NCI-H1048 (cell line): ENCODE data around the gene NUTM2B.
"Not testable (repeated sequence)": the region's sequence is repeated elsewhere in the genome, so short reads cannot be mapped to it uniquely, and the experiment has no call there.

Experiments
- DNase-seq: peaks from one replicate; lab custom pipeline; 2025; lab: John Stamatoyannopoulos, UW

The NUTM2B gene

GRCh38 chr10:79702927-79703326 is at the start of gene NUTM2B:
Gene NUTM2B (plus strand): TSS chr10:79703227. CDS start chr10:79703610, 383 bp downstream.
- DNase-seq, result not testable (repeated sequence)

GRCh38 chr10:79663287-79663686 is 39.7 kb upstream of the NUTM2B start:
- DNase-seq, result not testable (repeated sequence)

- DNase-seq, result not testable (repeated sequence)
Measured at GRCh38 chr10:79664686-79665085, 38.3 kb upstream of the NUTM2B start.

GRCh38 chr10:79669248-79669788 is 33.7 kb upstream of the NUTM2B start:
- DNase-seq, result not testable (repeated sequence)

GRCh38 chr10:79674878-79675277 is 28.1 kb upstream of the NUTM2B start:
- not testable (repeated sequence) for DNase-seq

- not testable (repeated sequence) for DNase-seq
Measured at GRCh38 chr10:79683026-79683883, 19.8 kb upstream of the NUTM2B start.

- DNase-seq, result not testable (repeated sequence)
Measured at GRCh38 chr10:79683884-79684720, 18.9 kb upstream of the NUTM2B start.

- DNase-seq, result not testable (repeated sequence)
Measured at GRCh38 chr10:79685044-79685685, 17.9 kb upstream of the NUTM2B start.

- not testable (repeated sequence) for DNase-seq
Measured at GRCh38 chr10:79686595-79686994, 16.4 kb upstream of the NUTM2B start.

GRCh38 chr10:79687406-79688150 is 15.4 kb upstream of the NUTM2B start:
- DNase-seq, result not testable (repeated sequence)

- DNase-seq, result not testable (repeated sequence)
Measured at GRCh38 chr10:79688798-79689197, 14.2 kb upstream of the NUTM2B start.

- DNase-seq, result not testable (repeated sequence)
Measured at GRCh38 chr10:79696596-79696995, 6.4 kb upstream of the NUTM2B start.

GRCh38 chr10:79697141-79697540 is 5.9 kb upstream of the NUTM2B start:
- DNase-seq, result not testable (repeated sequence)

GRCh38 chr10:79700381-79700944 is 2.6 kb upstream of the NUTM2B start:
- DNase-seq, result not testable (repeated sequence)

- not testable (repeated sequence) for DNase-seq
Measured at GRCh38 chr10:79707017-79707416, 4.0 kb downstream of the NUTM2B start.

GRCh38 chr10:79714976-79715375 is 11.9 kb downstream of the NUTM2B start:
- DNase-seq, result not testable (repeated sequence)

- not testable (repeated sequence) for DNase-seq
Measured at GRCh38 chr10:79716917-79717579, 14.0 kb downstream of the NUTM2B start.

- not testable (repeated sequence) for DNase-seq
Measured at GRCh38 chr10:79720000-79720399, 17.0 kb downstream of the NUTM2B start.

- DNase-seq, result not testable (repeated sequence)
Measured at GRCh38 chr10:79726620-79727019, 23.6 kb downstream of the NUTM2B start.

- DNase-seq, result not testable (repeated sequence)
Measured at GRCh38 chr10:79744844-79745243, 41.8 kb downstream of the NUTM2B start.
